ENCODE data around the gene TNFRSF6B.
A peak's percentile ranks its signal among the peaks of the same experiment; 100 is the strongest.

Gene TNFRSF6B

GRCh38 chr20:63740070-63740626 is 43.7 kb downstream of the TNFRSF6B start:
- peak; percentile 31 for DNase-seq

- DNase-seq = peak; percentile 82
Observed at GRCh38 chr20:63740627-63741353, 44.3 kb downstream of the TNFRSF6B start.

- no peak for DNase-seq
Observed at GRCh38 chr20:63741354-63741675, 44.9 kb downstream of the TNFRSF6B start.

- no peak for DNase-seq
Observed at GRCh38 chr20:63741676-63742380, 45.4 kb downstream of the TNFRSF6B start.

- DNase-seq = no peak
Observed at GRCh38 chr20:63742381-63743024, 46.1 kb downstream of the TNFRSF6B start.

- DNase-seq = no peak
Observed at GRCh38 chr20:63743210-63743970, 46.9 kb downstream of the TNFRSF6B start.

GRCh38 chr20:63744158-63744557 is 47.7 kb downstream of the TNFRSF6B start:
- no peak for DNase-seq

- DNase-seq = no peak
Observed at GRCh38 chr20:63744574-63745423, 48.3 kb downstream of the TNFRSF6B start.

- no peak for DNase-seq
Observed at GRCh38 chr20:63745424-63745805, 49.0 kb downstream of the TNFRSF6B start.

- no peak for DNase-seq
Observed at GRCh38 chr20:63745961-63746731, 49.7 kb downstream of the TNFRSF6B start.

GRCh38 chr20:63746751-63747315 is 50.4 kb downstream of the TNFRSF6B start:
- DNase-seq = no peak

GRCh38 chr20:63747622-63748069 is 51.2 kb downstream of the TNFRSF6B start:
- DNase-seq = no peak
